HL-60 (cell line): ENCODE measurements around the gene SPHKAP.

Source experiments
- DNase-seq, 2 experiments: peaks; one replicate each; pipeline ENCODE4 v3.0.0-alpha.2; 2010 to 2020; ENCODE audit warnings: low read depth in 1 of 2, low spot score in 1 of 2
- H3K27ac ChIP-seq: fragments of 250-450 bp; sonication (Bioruptor Pico); replicated peaks from 2 replicates; pipeline ENCODE4 v1.5.1; 2020; ENCODE audit warnings: mild to moderate bottlenecking, moderate library complexity
- H3K27me3 ChIP-seq: fragments of 250-450 bp; sonication (Bioruptor Pico); 2 replicates; pipeline ENCODE4 v1.5.1; 2021; ENCODE audit warnings: mild to moderate bottlenecking, moderate library complexity; ENCODE audit not compliant: insufficient read depth, poor library complexity, severe bottlenecking
- H3K4me3 ChIP-seq: replicated peaks from 2 replicates; pipeline ENCODE4 v1.5.1; 2011; ENCODE audit warnings: mild to moderate bottlenecking, control low read depth, low read length; ENCODE audit not compliant: insufficient read depth
- GABPA ChIP-seq: IDR thresholded peaks from 2 replicates; pipeline ENCODE4 v1.6.1; 2012; ENCODE audit warnings: low read depth
- POLR2AphosphoS5 ChIP-seq: IDR thresholded peaks from 2 replicates; pipeline ENCODE4 v1.6.1; 2012; ENCODE audit warnings: low read depth
- REST ChIP-seq: IDR thresholded peaks from 2 replicates; pipeline ENCODE4 v1.6.1; 2012; ENCODE audit warnings: low read depth; ENCODE audit not compliant: insufficient replicate concordance
- SPI1 ChIP-seq: IDR thresholded peaks from 2 replicates; pipeline ENCODE4 v1.6.1; 2012; ENCODE audit warnings: low read depth, mild to moderate bottlenecking, borderline replicate concordance
- TF ChIP-seq, protein P1 (sequence below): IDR thresholded peaks from one replicate; pipeline ENCODE4 v1.5.1; 2011; ENCODE audit warnings: low read length, control low read depth, inconsistent platforms; ENCODE audit not compliant: insufficient read depth

Gene SPHKAP

GRCh38 chr2:228164718-228165117 is 16.8 kb downstream of the SPHKAP start:
- no peak overlapping the region for H3K4me3 ChIP-seq
- DNase-seq = no peak
- TF ChIP-seq POLR2AphosphoS5 (no peak), REST (no peak)

DNA sequence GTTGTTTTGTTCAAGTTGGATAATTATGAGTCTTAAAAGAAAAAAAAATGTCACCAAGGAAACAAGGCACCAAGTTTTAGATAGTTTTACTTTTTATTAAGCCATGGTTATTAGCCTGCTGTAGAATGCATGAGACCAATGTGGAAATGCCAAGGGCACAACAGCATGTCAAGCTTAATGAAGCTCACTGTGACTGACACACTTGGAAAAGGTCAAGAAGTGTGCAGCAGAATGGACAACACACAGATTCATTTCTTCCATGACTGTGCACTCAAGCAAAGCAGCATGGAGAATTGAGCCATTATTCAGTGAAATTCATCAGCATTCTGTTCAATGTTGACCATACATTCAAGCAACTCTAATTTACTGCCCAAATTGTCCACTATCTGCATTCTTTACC is 23.6 kb downstream of the SPHKAP start:
- Histone ChIP-seq H3K27ac (no peak overlapping the region), H3K27me3 (no peaks in the 10 kb centered on the region), H3K4me3 (no peak overlapping the region)
- TF ChIP-seq GABPA (no peak), SPI1 (no peak), REST (no peak), POLR2AphosphoS5 (no peak)
- TF ChIP-seq, protein P1, sequence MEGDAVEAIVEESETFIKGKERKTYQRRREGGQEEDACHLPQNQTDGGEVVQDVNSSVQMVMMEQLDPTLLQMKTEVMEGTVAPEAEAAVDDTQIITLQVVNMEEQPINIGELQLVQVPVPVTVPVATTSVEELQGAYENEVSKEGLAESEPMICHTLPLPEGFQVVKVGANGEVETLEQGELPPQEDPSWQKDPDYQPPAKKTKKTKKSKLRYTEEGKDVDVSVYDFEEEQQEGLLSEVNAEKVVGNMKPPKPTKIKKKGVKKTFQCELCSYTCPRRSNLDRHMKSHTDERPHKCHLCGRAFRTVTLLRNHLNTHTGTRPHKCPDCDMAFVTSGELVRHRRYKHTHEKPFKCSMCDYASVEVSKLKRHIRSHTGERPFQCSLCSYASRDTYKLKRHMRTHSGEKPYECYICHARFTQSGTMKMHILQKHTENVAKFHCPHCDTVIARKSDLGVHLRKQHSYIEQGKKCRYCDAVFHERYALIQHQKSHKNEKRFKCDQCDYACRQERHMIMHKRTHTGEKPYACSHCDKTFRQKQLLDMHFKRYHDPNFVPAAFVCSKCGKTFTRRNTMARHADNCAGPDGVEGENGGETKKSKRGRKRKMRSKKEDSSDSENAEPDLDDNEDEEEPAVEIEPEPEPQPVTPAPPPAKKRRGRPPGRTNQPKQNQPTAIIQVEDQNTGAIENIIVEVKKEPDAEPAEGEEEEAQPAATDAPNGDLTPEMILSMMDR = no peak
- DNase-seq = no peak

More at GRCh38 chr2:228164718-228165117, 16.8 kb downstream of the SPHKAP start:
- Histone ChIP-seq H3K27me3 (no peaks in the 10 kb centered on the region), H3K27ac (no peak overlapping the region)

DNA sequence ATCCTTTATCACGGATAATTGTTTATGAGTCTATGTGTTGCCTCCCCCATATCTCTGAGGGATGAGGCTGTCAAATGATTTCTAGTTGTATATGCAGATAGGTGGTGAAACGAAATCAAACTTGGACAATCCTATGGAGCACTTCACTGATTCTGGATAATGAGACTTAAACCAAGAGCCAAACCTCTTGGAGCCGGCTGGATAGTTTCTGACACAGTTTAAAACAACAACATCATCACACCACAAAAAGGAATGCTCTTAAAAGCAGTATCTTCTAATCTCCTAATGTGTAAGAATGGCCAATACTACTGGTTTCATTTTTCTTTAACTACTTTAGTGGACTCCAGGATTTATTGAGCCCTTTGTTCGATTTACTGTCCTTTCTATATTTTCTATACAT is 36.5 kb downstream of the SPHKAP start:
- Histone ChIP-seq H3K4me3 (no peak overlapping the region), H3K27me3 (no peaks in the 10 kb centered on the region), H3K27ac (no peak overlapping the region)
- TF ChIP-seq REST (no peak), POLR2AphosphoS5 (no peak), GABPA (no peak), SPI1 (no peak)
- TF ChIP-seq, protein P1 = no peak
- DNase-seq = no peak

GRCh38 chr2:228140934-228141528 is 40.5 kb downstream of the SPHKAP start:
- H3K27ac ChIP-seq = no peak overlapping the region
- DNase-seq = no peak
- H3K4me3 ChIP-seq = no peak overlapping the region
- no peaks in the 10 kb centered on the region for H3K27me3 ChIP-seq
- TF ChIP-seq SPI1 = no peak
- no peak for TF ChIP-seq GABPA
- TF ChIP-seq REST = no peak
- TF ChIP-seq, protein P1 = no peak
- TF ChIP-seq POLR2AphosphoS5 = no peak
